DMS153 treated with DMSO at 0.1 percent for 48 hours (cell line): ENCODE data around the gene UTF1.

Experiments used
- DNase-seq: peaks from one replicate; lab custom pipeline; 2025; ENCODE audit not compliant: unreplicated experiment; lab: John Stamatoyannopoulos, UW

The UTF1 gene

GRCh38 chr10:133196221-133196915 is 33.6 kb upstream of the UTF1 start:
- no peak for DNase-seq

DNA sequence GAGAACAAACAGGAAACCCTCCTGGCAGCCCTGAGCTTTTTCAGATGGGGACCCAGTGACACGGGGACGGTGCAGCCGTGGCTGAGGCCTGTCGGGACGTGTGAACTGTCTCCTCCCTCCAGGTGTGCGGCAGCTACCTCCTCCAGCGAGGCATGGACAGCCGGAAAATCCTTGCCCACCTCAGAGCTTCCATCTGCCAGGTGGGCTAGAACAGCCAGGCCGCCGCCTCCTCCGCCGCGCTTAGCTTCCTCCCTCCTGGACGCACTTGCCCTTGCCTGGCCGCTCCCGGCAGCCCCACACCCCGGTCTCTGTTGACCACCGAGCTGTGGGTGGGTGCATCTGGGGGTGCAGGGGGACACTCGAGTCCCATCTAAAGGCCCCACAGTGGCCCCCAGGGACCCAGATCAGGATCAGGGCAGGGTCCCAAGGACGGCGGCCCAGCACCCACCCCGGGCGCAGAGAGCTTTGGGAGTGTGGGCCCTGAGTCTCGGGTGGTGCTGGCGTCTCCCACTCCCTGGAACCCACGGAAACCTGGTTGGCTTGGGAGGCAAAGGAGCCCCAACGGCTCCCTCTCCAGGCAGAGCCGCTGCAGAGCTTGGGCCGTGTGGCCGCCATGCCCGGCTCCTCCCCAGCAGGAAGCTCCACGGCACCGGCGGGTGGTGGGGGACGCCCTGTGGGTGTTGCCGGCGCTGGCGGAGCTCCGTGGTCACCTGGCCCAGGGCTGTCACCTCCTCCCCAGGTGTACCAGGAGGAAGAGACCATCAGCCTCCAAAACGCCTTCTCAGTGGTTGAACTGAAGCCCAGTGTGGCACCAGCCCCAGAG is 32.9 kb upstream of the UTF1 start:
- no peak for DNase-seq

- no peak for DNase-seq
Observed at GRCh38 chr10:133197786-133198185, 32.2 kb upstream of the UTF1 start.

GRCh38 chr10:133198206-133198605 is 31.8 kb upstream of the UTF1 start:
- DNase-seq = no peak

DNA sequence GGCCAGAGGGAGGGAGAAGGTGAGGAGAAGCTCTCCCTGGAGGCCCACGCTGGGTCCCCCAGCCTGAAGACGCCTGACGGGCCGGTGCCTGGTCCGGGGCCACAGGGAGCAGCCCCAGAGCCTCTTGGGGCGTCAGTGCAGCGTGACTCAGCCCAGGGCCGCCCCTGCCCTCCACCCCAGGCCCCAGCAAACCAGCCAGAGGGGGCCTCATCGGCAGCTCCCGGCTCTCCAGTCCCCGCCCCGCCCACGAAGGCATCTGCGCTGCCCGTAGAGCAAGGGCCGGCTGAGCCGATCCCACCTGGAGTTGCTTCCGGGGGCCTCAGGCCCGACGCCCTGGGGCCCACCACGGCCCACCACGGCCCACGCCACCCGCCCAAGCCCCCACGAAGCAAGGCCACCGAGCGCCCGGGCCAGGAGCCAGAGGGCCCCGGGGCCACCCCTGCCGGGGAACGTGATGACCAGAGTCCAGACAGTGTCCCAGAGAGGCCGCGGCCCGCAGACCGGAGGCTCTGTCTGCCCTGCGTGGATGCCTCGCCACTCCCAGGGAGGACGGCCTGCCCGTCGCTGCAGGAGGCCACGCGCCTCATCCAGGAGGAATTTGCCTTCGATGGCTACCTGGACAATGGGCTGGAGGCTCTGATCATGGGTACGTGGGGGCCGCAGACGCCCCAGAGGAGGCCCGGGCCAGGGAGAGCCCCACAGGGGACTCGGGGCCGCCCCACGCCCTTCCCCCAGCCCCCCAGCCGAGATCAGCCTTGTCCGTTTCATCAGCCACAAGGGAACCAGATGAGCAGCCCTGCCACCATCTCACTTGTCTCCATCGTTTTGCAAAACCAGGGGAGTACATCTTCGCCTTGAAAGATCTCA is 31.2 kb upstream of the UTF1 start:
- no peak for DNase-seq

- DNase-seq = no peak
Observed at GRCh38 chr10:133199488-133199885, 30.5 kb upstream of the UTF1 start.

DNA sequence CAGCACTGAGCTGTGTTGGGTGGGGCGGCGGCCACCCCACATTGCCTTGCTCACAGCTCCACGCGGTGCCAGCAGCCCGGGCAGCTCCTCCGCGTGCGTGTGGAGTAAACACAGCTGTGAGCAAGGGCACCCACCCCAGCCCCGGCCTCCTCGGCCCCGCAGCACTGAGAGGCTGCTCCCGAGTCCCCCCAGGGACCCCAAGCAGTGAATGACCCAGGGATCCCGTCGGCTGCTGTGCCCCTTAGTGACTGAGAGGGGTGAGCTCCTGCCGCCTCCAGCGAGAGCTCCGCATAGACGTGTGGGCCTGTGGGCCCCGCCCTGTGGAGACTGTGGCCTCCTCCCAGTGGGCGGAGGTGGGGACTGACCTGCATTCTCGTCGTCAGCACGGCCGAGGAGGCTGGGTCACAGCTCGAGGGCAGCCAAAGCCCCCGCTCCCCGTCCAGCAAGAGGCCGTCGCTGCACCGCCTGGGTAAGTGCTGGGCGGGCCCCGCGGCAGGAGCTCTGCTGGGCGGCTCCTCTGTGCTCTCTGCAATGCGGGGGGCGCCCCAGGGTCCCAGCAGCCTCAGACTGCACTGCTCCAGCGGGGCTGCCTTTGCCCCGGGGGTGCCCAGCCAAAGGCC is 29.9 kb upstream of the UTF1 start:
- DNase-seq = no peak

- DNase-seq = no peak
Observed at GRCh38 chr10:133200621-133201031, 29.4 kb upstream of the UTF1 start.

GRCh38 chr10:133201151-133201947 is 28.7 kb upstream of the UTF1 start:
- DNase-seq = no peak

DNA sequence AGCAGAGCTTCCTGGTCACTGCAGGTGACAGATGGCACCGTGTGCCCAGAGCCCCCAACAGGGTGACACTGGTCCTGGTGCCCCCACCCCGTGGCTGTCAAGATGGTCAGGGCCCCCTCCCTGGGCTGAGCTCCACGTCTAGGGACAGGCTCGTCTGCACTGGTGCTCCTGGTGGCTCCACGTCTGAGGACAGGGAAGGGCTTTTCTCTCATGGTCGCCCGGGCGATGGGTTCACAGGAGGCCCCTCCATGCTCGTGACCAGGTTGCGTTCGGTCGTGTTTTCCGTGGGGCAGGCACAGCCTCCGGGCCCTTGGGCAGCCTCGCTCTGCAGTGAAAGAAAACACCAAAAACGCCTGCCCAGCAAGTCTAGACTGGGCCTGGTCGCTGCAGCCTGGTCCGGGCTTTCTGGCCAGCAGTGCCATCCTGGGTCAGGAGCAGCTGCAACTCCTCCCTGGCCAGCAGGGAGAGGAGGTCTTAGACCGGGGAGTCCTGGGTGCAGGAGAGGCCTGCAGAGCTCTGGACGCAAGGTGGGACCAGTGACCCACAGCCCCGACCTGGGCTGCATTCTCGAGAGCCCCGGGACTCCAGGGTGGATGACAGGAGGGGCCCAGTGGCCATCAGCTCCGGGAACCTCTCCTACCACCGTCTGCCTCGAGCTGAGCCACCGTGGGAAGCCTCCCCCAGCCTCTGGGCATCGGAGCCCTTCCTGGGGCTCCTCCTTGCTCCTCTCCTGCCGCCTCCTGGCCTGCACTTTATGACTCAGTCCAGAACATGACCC is 27.9 kb upstream of the UTF1 start:
- no peak for DNase-seq

DNA sequence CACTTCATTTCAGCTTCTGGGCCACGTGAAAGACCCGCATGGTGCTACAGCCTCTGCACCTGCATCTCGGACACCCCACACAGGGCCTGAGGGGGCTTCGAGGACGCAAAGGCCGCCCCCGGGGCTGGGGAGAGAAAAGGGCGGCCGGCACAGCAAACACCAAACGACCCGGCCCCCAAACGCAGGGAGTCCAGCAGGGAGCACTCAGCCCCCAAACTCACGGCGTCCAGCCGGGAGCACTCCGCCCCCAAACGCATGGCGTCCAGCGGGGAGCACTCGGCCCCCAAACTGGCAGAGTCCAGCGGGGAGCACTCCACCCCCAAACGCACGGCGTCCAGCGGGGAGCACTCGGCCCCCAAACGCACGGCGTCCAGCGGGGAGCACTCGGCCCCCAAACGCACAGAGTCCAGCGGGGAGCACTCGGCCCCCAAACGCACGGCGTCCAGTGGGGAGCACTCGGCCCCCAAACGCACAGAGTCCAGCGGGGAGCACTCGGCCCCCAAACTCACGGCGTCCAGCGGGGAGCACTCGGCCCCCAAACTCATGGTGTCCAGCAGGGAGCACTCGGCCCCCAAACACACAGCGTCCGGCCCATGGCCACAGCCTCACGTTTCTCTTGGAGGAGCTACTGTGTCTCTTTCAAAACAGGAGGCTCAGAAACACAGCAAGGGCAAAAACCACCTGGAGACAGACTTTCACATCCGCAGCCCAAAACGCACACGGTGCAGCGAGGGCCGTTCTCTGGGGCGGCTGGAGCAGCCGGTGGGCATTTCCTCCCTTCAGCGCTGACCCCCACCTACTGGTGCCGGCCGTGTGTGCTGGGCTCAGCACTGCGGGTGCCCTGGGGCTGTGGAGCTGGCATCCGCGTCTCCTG is 27.0 kb upstream of the UTF1 start:
- DNase-seq = no peak

DNA sequence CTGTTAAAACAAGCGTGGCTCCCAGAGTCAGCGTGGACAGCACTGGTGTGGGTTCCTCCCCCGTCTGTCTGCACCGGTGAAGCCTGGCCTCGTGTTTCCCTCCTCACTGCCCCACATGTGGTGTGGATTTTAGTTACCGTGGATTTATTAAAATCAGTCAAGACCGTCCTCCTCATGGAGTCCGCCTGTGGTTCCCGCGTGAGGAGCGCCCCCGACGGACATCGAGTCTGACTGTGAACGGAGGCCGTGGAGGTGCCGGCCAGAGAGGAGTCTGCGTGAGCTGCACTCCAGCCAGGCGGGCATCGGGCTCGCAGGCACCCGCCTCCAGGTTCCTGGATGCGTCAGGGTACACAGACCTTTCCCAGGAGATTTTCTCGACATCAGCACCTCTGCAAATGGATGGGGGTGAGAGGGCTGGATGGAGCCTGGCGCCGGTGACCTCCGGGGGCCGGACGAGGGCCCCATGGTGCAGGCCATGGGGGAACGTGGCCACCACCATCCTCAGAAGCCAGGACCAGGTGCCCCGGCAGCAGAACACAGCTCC is 26.3 kb upstream of the UTF1 start:
- no peak for DNase-seq

DNA sequence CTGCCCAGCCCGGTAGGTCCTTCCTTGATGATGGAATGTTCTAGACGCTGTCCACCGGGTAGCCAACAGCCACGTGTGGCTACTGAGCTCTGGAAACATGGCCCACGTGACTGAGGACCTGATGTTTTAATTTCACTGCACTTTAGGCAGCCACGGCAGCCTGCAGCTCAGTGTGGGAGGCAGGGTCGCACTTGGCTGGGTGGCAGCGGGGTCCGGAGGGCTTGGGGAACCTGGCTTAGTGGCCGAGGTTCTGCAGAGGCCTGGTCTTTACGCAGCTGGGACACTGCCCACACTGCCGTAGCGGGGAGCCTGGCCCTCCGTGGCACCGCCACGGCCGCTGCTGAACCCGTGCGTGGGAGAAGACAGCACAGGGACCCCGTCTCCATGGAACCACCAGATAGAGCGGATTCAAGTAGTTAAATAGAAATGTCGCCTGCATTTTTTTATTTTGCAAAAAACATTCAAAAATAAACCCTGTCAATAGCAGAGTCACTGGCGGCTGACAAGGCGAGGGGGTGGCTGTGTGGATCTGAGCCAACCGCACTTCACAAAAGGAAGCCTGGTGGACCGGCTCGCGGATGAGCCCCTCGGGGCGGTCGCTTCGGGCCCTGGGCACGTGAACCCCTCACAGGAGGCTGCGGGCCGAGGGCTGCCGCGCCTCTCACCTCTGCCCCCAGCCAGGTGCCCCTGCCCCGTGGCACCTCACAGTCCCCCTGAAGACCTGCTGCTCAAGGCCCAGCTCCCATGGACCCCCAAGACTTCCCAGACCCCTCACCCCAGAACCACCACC is 25.6 kb upstream of the UTF1 start:
- no peak for DNase-seq

GRCh38 chr10:133205146-133205545 is 24.9 kb upstream of the UTF1 start:
- no peak for DNase-seq

- no peak for DNase-seq
Observed at GRCh38 chr10:133206356-133207040, 23.5 kb upstream of the UTF1 start.

- no peak for DNase-seq
Observed at GRCh38 chr10:133207041-133207600, 22.9 kb upstream of the UTF1 start.

DNA sequence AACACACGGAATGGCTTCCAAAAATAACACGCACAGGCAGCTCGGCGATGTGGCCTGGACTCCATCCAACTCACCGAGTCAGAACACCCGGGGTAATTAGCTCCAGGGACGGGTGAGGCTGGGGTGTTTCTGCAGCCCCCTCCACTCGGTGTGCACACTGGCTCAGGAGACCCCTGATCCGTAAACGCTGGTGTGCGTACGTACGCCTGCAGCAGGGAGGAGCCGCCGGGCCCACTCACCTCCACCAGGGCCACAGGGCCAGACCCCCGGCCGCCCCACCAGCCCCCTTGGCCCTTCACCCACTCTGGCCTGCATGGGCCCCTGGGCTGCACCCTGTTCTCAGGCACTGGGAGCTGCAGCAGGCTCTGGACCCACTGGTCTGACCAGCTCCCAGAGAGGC is 22.4 kb upstream of the UTF1 start:
- DNase-seq = no peak
